ENCODE results near the gene SH2D5.

Gene SH2D5

DNA sequence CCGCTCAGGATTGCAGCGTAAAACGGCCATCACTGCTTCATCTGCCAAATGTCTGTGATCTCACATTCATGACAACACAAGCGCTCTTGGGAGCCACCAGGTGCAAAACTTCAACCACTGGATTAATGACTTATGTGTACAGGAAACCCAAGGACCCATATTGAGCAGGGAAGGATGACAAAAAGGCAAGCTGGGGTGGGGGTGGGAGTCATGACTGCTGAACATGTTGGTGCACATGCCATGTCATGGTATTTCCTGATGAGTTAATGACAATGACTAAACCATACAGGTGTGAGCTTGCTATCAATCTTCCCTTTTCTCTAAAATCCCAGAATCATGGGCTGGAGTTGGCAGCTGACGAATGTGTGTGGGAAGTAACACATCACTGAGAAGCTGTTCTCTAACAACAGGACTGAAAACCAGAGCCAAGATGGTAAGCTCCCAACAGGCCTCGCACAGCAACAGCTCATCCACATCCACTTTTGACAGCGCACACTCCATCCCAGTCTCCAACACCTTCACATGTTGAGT lies 3.1 kb upstream of the SH2D5 start:
- no peak for DNase-seq (ENCODE audit: low read depth)
- in situ Hi-C loops (cut with HindIII; ENCODE audit: low sequenced_read_pairs) = loop anchor here (5.0 kb wide), 1 partner anchor 42 kb away; no protein-coding TSS in a partner anchor
- no peak overlapping the region for H3K4me3 ChIP-seq (ENCODE audit: low read depth, low read length)
- TF ChIP-seq, protein P1, sequence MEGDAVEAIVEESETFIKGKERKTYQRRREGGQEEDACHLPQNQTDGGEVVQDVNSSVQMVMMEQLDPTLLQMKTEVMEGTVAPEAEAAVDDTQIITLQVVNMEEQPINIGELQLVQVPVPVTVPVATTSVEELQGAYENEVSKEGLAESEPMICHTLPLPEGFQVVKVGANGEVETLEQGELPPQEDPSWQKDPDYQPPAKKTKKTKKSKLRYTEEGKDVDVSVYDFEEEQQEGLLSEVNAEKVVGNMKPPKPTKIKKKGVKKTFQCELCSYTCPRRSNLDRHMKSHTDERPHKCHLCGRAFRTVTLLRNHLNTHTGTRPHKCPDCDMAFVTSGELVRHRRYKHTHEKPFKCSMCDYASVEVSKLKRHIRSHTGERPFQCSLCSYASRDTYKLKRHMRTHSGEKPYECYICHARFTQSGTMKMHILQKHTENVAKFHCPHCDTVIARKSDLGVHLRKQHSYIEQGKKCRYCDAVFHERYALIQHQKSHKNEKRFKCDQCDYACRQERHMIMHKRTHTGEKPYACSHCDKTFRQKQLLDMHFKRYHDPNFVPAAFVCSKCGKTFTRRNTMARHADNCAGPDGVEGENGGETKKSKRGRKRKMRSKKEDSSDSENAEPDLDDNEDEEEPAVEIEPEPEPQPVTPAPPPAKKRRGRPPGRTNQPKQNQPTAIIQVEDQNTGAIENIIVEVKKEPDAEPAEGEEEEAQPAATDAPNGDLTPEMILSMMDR (IDR thresholded peaks at IDR 0.05; ENCODE audit: low read depth, low read length, missing control alignments) = no peak

DNA sequence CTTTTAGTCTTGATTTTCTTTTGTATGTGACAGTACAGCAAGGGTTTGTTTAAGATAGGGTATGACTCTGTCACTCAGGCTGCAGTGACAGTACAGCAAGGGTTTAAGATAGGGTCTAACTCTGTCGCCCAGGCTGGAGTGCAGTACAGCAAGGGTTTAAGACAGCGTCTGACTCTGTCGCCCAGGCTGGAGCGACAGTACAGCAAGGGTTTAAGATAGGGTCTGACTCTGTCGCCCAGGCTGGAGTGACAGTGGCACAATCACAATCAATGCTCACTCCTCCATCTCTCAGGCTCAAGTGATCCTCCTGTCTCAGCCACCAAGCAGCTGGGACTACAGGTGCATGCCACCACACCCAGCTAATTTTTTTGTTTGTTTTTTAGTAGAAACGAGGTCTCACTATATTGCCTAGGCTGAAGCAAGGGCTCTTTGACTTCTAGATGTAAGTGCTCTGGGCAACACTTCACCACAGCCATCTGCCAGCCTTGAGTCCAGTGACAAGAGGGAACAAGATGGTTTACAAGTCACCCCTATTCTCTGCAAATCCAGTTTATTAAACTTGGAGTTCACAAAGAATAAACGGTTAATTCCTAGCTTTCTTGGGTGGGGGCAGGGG lies 965 bp upstream of the SH2D5 start:
- TF ChIP-seq, protein P1 (IDR thresholded peaks at IDR 0.05; ENCODE audit: low read depth, low read length, missing control alignments) = no peak
- DNase-seq (ENCODE audit: low read depth) = no peak
- H3K4me3 ChIP-seq (ENCODE audit: low read depth, low read length) = no peak overlapping the region
- in situ Hi-C loops (cut with HindIII; ENCODE audit: low sequenced_read_pairs) = no loop called here

DNA sequence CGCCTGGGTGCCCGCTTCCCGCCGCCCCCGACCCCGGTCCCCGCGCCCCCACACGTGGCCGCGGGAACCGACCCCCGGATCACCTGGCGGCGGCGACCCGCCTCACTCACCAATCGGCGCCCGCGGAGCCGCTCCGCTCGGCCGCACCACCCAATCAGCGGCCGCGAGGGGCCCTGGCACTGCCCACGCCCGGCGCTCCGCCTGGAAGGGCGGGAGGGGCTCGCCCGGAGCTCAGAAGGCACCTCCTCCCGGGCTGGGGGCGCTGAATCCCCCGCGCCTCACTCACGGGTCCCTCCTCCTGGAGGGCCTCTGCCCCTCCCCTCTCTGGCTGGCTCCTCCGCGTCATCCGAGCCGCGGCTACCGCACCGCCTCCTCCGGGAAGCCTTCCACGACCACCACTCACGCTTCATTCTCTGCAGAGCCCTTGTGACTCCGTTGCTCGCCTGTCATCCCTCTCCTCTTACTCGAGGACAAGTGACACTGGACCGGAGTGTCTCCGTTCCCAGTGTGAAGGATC lies 374 bp downstream of the SH2D5 start:
- peak overlapping the region; percentile 44 for H3K4me3 ChIP-seq (ENCODE audit: low read depth, low read length)
- in situ Hi-C loops (cut with HindIII; ENCODE audit: low sequenced_read_pairs) = no loop called here
- TF ChIP-seq, protein P1 (IDR thresholded peaks at IDR 0.05; ENCODE audit: low read depth, low read length, missing control alignments) = no peak
- no peak for DNase-seq (ENCODE audit: low read depth)

DNA sequence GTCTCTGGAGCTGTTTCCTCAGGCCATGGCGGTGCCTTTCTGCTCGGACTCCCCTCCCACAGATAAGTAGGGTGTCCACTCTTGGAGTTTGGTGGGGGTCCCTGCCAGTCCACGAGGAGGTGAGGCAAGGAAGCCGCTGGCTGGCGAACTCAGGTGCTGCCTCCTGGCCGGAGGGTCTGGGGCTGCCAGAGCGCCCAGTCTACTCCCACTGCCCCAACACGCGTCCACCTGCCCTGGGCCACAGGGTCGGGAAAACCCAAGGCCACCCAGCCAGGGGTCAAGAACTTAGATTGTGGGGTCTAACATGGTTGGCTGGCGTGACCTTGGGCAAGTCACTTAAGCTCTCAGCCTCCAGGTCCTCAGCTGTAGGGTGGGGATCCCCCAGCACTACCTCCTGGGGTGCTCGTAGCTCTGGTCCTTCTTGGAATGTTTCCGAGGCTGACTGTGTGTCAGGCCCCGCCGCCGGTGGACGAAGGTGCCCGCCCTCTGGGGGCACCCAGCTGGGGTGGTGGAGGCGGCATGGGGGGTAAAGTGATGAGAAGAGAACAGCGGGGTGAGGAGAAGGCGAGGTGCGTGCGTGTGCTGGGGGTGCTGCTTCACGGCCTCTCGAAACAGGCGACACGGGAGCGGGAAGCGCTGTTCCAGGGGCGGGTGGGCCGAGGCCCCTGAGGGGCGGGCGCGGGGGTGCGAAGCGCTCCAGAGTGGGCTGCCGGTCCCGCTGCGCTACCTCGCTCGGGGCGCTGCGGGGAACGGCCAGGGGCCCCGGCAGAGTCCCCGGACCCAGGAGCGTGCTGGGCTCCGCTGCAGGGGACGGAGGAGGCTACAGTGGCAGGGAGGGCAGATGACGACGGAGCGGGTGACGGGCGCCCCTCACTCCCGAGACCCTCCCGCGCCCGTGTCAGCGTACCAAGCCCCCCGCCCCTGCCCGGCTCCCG lies 1.2 kb downstream of the SH2D5 start:
- DNase-seq (ENCODE audit: low read depth) = no peak
- TF ChIP-seq, protein P1 (IDR thresholded peaks at IDR 0.05; ENCODE audit: low read depth, low read length, missing control alignments) = no peak
- peak overlapping the region; percentile 44 for H3K4me3 ChIP-seq (ENCODE audit: low read depth, low read length)
- in situ Hi-C loops (cut with HindIII; ENCODE audit: low sequenced_read_pairs) = no loop called here

DNA sequence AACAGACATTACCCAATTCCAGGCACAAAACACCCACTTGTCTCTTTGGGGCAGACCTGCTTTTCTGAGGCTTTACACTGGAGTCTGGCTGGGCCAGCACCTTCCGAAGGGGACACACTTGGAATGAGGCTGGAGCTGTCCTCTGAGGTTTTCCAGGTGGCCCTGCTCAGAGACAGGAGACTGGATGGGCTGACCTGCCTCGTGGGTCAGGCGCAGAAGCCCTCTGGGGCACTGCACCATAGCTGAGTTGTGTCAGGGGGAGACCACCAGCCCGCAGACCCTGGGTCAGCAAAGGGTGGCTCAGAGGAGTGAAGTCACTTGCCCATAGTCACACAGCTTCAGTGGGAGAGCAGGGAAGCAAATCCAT lies 1.8 kb downstream of the SH2D5 start:
- no peak overlapping the region for H3K4me3 ChIP-seq (ENCODE audit: low read depth, low read length)
- TF ChIP-seq, protein P1 (IDR thresholded peaks at IDR 0.05; ENCODE audit: low read depth, low read length, missing control alignments) = no peak
- in situ Hi-C loops (cut with HindIII; ENCODE audit: low sequenced_read_pairs) = no loop called here
- DNase-seq (ENCODE audit: low read depth) = no peak

DNA sequence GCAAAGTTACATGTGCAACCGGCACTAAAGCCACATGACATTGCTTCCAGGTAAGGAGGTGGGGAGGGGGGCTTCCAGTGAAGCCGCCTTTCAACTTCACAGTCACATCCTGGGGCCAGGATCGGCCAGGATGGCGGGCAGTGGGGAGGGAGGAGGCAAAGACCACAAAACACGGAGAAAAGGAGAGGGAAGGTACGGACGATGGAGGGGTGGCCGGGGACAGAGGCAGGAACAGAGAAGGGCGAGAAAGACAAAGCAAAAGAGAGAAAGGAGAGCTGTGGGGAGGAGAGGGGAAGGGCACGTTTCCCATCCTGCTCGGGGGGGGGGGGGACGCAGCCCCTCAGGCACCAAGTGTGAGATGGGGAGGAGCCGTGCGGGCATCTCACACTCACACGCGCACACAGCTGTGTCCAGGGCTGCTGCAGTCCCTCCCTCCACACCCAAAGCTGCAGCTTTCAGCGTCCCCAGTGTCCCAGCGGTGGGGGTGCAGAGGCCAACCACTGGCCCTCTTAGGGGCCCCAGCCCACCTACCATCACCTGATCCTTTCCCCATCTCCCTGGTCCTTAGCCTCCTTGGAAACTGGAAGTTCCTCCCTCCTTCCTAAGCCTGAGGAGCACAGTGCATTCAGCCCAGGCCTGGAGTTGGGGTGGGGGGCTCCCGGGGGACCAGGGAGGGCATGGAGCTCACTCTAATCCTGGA lies 2.4 kb downstream of the SH2D5 start:
- TF ChIP-seq, protein P1 (IDR thresholded peaks at IDR 0.05; ENCODE audit: low read depth, low read length, missing control alignments) = no peak
- DNase-seq (ENCODE audit: low read depth) = no peak
- H3K4me3 ChIP-seq (ENCODE audit: low read depth, low read length) = no peak overlapping the region
- in situ Hi-C loops (cut with HindIII; ENCODE audit: low sequenced_read_pairs) = no loop called here
